ENCODE measurements around the gene ZFPL1.
"Not testable (repeated sequence)": the region's sequence is repeated elsewhere in the genome, so short reads cannot be mapped to it uniquely, and the experiment has no call there.

ZFPL1 gene

DNA sequence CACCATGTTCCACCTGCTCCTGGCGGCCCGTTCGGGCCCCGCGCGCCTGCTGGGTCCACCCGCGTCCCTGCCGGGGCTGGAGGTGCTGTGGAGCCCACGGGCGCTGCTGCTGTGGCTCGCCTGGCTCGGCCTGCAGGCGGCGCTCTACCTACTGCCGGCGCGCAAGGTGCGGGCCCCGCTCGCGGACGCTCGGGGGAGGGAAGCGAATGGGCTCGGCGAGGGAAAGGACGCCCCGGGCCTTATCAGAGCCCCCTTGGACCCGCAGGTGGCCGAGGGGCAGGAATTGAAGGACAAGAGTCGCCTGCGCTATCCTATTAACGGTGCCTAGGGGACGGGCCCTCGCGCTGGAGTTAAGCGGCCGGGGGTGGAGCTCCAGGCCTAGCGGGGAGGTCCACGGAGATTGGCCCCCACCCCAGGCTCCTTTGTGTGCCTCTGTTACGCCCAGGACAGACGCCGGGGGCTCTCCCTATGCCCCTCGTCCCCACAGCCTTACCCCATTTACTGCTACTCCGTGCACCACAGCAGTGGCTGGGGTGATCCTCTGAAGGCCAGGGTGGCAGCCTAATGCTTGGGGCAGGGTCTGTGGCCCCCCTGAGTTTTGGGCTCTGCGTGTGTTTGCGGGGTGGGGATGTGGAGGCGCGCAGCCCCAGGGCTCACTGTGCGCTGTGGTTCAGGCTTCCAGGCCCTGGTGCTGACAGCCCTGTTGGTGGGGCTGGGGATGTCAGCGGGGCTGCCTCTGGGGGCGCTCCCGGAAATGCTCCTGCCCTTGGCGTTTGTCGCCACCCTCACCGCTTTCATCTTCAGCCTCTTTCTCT lies 28.7 kb downstream of the ZFPL1 start:
- in situ Hi-C loops (cut with HindIII; ENCODE audit: low sequenced_read_pairs) = no loop called here

DNA sequence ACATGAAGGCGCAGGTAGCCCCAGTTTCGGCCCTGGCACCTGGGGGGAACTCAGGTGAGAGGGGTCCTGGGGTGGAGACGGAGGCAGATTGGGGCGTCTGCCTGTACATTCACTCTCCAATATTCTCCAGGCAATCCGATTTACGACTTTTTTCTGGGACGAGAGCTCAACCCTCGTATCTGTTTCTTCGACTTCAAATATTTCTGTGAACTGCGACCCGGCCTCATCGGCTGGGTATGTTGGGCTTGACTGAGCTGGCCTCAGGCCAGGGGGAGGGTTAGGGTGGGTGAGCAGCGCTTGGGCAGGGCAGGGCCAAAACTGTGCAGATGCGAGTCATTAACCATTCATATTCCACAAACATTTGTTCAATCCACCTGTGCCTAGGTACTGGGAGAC lies 29.3 kb downstream of the ZFPL1 start:
- in situ Hi-C loops (cut with HindIII; ENCODE audit: low sequenced_read_pairs) = no loop called here

DNA sequence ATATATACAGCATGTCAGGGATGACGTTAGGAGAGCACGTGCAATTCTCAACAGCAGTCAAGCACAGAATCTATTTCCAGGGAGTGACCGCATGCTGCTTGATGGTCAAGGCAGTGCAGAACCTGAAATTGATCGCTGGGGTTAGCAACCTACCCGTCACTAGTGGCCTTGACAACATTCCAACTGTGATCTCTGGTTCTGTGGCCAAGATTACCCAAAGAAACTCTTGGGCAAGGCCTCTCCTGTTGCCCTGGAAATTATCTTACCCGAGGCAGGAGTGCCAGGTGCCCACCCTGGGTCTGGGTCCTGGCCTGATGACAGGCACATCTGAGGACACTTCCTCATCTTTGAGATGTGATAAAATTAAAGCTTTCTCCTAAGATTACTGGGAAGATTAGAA lies 29.8 kb downstream of the ZFPL1 start:
- in situ Hi-C loops (cut with HindIII; ENCODE audit: low sequenced_read_pairs) = no loop called here

DNA sequence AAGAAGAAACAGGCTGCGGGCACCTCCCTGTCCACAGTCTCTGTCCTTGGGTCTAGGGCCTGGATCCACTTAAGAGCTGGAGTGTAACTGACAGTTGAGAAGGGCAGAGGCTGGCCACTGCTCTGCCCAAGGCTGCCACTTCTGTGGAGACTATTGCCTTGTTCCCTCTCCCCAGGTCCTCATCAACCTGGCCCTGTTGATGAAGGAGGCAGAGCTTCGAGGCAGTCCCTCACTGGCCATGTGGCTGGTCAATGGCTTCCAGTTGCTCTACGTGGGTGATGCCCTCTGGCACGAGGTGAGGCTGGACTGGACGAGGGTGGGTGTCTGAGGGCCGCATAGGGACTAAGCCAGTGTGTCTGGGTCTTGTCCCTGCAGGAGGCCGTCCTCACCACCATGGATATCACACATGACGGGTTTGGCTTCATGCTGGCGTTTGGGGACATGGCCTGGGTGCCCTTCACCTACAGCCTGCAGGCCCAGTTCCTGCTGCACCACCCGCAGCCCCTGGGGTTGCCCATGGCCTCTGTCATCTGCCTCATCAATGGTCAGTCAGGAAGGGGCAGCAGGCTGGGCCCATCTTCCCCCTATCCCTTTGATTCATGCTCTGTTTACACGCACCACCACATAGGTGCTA lies 30.6 kb downstream of the ZFPL1 start:
- in situ Hi-C loops (cut with HindIII; ENCODE audit: low sequenced_read_pairs) = no loop called here

DNA sequence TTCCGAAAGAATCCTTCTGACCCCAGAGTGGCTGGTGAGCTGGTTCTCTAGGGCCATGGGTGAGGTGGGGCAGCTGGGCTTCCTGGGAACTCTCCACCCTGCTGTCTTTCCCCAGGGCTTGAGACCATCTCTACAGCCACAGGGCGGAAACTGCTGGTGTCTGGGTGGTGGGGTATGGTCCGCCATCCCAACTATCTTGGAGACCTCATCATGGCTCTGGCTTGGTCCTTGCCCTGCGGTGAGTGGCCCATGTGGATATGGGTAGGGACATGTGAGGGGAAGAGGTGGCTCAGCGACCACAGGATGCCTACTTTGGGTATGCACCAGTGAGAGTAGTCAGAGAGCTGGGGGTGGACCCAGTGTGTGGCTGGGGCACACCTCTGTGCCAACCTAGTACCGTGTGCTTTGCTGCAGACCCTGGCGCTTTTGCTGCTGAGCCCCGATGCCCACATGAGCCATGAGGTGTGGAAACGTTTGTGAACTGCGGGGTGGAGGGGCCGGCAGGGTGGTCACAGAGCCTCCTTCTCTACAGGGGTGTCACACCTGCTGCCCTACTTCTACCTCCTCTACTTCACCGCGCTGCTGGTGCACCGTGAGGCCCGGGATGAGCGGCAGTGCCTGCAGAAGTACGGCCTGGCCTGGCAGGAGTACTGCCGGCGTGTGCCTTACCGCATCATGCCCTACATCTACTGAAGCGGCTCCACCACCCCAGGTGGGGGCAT lies 31.5 kb downstream of the ZFPL1 start:
- in situ Hi-C loops (cut with HindIII; ENCODE audit: low sequenced_read_pairs) = no loop called here

DNA sequence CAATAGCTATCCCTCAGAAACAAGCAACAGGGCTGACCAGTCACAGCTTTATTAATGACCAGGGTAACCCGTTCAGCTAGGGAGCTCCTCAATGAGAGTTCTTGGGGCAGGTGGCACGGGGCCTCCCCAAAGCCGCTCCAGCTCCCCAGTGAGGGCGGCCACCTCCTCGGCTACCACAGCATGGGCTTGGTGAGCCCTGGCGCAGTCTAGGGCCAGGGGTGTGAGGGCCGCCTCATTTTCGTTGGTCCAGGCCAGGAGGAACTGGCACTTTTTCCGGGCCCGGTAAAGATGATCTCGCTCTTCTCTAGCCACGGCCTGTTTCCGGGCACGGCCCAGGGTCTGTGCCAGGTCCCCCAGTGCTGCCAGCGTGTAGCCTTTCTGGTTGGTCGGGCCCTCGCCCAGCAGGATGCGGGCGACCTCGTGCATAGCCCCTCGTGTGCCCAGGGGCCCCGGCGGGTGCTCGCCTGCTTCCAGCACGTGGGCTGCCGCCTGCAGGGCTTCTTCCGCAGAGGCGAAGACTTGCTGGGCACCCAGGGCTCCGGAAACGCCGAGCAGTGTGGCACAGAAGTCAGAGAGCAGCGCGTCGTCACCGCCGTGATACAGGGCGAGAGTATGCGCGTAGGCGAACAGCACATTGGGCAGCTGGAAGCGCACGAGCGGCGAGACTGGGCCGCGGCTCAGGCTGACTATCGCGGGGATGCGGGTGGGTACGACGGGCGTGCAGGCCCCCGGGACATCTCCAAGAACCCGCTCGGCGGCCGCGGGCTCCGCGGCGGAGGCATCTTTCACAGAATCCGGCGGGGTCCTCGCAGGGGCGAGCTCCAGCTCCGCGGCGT lies 32.6 kb downstream of the ZFPL1 start:
- in situ Hi-C loops (cut with HindIII; ENCODE audit: low sequenced_read_pairs) = no loop called here

DNA sequence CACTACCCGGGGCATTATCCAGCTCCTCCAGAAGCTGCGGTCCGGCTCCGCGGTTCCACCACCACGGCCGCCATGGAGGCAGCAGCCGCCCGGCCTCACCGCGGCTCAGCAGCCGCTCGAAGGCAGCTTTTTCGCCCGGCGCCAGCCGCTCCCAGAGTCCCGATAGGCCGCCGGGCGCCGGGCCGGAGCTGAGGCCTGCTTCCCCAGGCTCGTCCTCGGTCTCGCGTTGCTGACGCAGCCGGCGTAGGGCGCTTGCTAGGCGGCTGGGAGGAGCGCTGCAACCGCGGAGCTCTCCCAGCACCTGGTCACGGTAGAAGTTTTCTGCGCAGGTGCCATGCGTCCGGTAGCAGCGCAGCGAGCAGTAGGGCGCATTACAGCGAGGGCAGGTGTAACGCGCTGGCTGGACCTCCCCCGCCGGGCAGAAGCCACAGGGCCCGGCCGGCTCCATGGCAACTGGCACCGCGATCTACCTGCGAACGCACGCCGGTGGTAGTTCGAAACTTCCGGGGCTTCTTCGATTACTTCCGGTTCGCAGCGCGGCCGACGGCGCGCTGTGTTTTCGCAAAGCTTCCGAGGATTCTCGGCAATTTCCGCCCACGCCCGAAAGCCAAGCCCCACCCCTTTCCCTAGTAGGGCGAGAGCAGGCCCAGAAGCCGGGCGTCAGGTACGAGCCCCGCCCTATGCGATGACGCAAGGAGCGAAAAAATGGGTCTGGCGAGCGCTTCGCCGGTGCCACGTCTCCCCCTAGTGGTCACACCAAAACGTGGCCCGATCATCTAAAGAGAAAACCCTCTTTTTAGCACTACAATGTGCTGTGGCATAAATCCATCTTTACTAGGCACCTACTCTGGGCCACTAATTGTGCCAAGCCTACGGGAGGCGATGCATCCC lies 33.4 kb downstream of the ZFPL1 start, which contains the start of gene ZNHIT2:
TSS of gene ZNHIT2 (minus strand) at position 496 of the 891 bp plus-strand sequence. CDS start at position 448, 48 bp downstream.
- in situ Hi-C loops (cut with HindIII; ENCODE audit: low sequenced_read_pairs) = no loop called here

DNA sequence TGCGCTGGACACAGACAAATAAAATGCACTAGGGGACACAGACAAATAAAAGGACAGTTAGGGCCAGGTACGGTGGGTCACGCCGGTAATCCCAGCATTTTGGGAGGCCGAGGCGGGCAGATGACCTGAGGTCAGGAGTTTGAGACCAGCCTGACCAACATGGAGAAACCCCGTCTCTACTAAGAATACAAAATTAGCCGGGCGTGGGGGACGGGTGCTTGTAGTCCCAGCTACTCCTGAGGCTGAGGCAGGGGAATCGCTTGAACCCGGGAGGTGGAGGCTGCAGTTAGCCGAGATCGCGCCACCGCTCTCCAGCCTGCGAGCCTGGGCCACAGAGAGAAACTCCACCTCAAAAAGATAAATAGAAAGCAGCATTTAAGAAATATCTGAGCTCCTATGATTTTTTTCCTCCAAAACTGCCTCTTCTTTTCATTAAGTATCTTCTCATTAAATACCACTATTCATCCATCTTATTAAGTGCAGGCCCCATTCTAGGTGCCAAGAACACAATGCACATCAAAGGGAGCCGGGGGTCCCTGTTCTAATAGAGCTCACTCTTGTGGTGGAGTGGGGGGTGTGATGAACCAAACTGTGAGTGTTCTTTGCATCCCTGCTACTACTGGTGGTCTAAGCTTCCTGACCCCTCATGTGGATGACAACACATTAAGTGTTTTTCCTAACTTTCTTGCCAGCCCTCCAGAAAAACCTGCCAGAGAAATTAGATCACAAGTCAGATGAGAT lies 34.2 kb downstream of the ZFPL1 start:
- in situ Hi-C loops (cut with HindIII; ENCODE audit: low sequenced_read_pairs) = no loop called here

DNA sequence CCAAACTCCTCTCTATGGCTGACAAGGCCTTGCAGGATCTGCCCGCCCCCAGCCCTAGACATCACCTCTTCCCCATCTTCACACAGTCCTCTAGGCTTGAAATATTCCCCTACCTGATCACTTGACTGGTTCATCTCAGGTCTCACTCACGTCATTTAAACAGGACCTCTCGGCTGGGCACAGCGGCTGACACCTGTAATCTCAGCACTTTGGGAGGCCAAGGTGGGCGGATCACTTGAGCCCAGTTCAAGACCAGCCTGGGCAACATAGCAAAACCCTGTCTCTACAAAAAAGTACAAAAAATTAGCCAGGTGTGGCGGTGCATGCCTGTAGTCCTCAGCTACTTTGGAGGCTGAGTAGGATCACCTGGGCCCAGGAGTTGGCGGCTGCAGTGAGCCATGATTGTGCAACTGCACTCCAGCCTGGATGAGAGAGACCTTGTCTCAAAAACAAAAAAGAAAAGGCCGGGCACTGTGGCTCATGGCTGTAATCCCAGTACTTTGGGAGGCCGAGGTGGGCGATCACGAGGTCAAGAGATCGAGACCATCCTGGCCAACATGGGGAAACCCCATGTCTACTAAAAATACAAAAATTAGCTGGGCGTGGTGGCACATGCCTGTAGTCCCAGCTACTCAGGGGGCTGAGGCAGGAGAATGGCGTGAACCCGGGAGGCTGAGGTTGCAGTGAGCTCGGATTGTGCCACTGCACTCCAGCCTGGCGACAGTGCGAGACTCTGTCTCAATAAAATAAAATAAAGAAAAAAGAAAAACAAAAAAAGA lies 35.1 kb downstream of the ZFPL1 start:
- in situ Hi-C loops (cut with HindIII; ENCODE audit: low sequenced_read_pairs) = not testable (repeated sequence)

DNA sequence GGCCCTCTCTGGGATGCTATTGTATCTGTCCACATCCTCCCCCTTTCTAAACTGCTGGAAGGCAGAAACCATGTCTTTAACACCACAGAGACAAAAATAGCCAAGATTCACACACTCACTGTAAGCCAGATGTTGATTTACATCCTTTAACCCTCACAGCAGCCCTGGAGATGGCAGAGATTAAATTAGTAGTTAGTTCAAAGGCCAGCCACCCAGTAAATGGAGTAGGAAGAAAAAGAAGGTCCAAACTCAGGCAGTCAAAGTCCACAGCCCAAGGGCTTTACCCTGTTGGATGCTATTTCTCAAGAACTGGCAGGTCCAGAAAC lies 35.6 kb downstream of the ZFPL1 start:
- in situ Hi-C loops (cut with HindIII; ENCODE audit: low sequenced_read_pairs) = no loop called here

DNA sequence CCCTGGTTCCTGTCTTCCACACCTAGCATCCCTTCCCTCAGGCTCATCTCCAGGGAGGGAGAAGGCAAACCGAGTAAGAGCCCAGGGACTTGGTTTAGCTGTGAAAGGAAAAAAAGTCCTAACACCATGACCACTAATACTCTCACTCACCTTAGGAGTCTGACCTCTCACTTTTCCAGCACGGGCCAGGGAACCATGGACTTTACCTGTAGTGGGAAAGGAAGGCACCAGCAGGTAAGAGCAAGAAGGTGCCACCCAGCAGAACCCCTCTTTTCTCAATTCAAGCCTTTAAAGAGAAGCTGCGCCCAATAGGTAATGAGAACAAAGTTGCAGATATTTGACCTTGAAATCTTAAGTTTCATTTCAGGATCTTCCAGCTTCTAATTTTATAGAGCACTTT lies 36.8 kb downstream of the ZFPL1 start:
- in situ Hi-C loops (cut with HindIII; ENCODE audit: low sequenced_read_pairs) = no loop called here

DNA sequence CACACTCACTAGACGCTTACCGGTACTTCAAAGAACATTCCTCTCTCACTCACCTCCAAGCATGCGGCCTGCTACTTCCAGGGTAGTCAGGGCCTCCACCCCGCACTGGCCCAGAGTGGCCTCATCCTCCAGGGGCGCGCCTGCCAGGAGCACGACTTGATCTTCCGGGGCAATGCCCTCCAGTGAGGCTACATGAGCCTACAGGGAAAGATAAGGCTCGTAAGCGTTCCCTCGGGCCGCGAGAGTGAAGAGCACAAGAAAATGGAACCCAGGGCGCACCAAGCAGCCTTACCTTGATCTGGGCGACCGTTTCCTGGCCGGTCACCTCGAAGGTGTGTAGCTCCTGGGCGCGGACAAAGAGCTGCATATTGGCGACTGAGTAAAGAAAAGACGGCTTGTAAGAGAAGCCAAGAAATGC lies 37.4 kb downstream of the ZFPL1 start:
- in situ Hi-C loops (cut with HindIII; ENCODE audit: low sequenced_read_pairs) = no loop called here

DNA sequence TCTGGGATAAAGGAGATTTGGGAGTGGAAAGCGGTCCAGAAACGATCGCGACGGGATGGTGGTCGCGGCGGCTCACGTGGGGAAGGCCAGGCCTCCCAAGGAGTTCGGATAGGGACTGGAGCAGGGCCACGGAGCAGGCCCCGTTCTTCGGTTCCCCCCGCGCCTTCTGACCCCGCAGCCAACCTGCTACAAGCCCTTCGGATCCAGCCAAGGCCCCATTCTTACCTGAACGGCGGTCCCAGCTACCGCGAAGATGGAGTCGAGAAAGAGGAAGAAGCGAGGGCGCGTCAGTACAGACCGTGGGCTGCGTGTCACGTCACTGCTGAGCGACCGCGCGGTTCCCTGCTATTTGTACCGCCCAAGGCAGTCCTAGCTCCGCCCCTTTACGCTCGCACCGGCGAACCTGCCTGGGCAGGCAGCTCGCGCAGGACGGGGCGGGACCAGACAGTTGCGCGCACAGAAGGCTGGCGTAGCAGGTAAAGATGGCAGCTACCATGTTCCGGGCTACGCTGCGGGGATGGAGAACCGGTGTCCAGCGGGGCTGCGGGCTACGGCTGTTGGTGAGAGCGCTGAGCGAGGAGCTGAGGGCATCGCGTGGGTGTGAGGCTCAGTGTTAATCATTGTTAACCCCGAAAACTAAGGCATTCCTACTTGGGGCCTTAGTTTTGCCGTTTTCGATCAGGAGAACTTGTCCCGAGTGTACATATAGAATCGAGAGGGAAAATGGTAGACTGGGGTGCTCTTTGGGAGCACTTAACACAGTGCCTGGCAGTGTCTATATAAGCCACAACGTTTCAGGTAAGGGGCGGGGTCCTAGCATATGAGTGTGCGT lies 38.1 kb downstream of the ZFPL1 start, which contains the start of the genes FAU and MRPL49:
TSS of gene FAU (minus strand) at position 270 of the 832 bp plus-strand sequence. CDS start 321 bp downstream, outside the sequence.
TSS of gene MRPL49 (plus strand) at position 457 of the 832 bp plus-strand sequence. CDS start at position 483, 26 bp downstream.
- in situ Hi-C loops (cut with HindIII; ENCODE audit: low sequenced_read_pairs) = no loop called here

DNA sequence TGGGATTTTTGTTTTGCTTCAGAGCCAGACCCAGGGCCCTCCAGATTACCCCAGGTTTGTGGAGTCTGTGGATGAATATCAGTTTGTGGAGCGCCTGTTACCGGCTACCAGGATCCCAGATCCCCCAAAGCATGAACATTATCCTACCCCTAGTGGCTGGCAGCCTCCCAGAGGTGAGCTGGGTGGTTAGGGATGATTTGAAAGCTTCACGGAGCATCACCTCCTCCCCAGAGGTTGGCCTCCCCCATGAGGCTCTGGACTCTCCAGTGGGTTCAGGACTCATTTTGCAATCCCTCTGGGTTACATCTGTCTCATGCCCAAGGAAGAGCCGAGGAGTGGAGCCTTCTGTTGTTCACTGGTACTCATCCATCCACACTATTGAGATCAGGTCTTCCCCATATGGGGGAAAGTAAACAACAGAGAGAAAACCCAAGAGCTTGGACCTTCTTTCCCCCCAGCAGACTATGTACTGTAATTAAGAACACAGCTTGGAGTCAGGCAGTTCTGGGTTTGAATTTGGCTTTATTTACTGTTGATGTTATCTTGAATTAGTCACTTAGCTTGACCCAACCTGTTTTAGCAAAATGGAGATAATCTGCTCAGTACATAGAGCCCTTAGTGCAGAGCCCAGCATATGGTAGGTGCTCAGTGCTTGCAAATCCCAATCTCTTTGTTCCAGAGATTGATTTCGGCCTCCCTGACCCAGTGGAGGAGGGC lies 40.6 kb downstream of the ZFPL1 start:
- in situ Hi-C loops (cut with HindIII; ENCODE audit: low sequenced_read_pairs) = no loop called here

DNA sequence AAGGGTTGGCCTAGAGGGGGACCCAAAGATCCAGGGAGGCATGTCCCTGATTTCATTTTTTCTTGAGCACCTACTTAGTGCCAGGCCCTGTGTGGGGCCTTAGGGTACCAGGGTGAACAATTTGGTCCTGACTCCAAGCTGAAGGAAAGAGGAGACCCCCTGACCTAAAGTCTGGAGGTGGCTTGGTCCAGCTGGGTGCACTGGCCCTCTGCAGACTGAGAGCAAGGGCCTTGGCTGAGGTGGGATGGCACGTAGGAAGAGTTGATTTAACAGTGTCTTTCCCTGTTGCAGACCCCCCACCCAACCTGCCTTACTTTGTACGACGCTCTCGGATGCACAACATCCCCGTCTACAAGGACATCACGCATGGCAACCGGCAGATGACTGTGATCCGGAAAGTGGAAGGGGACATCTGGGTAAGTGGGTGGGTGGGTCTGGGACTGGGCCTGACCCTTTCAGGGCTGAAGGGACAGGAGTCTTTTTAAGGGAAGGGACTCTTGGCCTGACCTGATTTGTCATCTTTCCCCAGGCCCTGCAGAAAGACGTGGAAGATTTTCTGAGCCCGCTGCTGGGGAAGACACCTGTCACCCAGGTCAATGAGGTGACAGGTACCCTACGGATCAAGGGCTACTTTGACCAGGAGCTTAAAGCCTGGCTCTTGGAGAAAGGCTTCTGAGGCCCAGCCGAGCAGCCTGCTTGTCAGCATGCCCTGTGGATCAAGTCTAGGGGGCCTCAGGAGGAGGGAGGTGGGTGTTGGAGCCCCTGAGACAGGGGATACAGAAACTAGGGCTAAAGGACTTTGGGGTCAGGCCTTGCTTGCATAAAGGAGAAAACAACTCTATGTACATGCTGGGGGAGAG lies 41.4 kb downstream of the ZFPL1 start:
- in situ Hi-C loops (cut with HindIII; ENCODE audit: low sequenced_read_pairs) = no loop called here

All from DLD1 (cell line).